Keratinocyte (primary cell): ENCODE data around the gene DIAPH1. TPM values are rescaled to one million over a fixed set of nuclear protein-coding genes. Genes with fewer than 3 reads are reported as not detected.

Experiments used
- DNase-seq: peaks from one replicate; pipeline ENCODE4 v3.0.0-alpha.2; 2011; ENCODE audit warnings: low read depth, missing footprints, low spot score
- FAIRE-seq: peaks from 2 replicates; lab custom pipeline; 2011; peaks lifted over from hg19 to GRCh38; lab: Jason Lieb, UNC
- H2AFZ ChIP-seq: 2 replicates; pipeline ENCODE4 v1.6.0; 2012; ENCODE audit warnings: low read length, control low read depth, inconsistent platforms; ENCODE audit not compliant: control insufficient read depth
- H3K27ac ChIP-seq: 2 replicates; pipeline ENCODE4 v1.5.1; 2011; ENCODE audit warnings: low read length; ENCODE audit not compliant: control insufficient read depth, insufficient read depth
- H3K27me3 ChIP-seq: 3 replicates; pipeline ENCODE4 v1.6.0; 2011; ENCODE audit warnings: low read length; ENCODE audit not compliant: control insufficient read depth, insufficient read depth; ENCODE audit errors: extremely low read depth
- H3K36me3 ChIP-seq, 2 experiments: 2 replicates in 1 of 2; 3 replicates in 1 of 2; pipeline ENCODE4 v1.5.1; 2011; ENCODE audit warnings: low read length in 2 of 2, mild to moderate bottlenecking in 1 of 2; ENCODE audit not compliant: control insufficient read depth in 2 of 2, insufficient read depth in 2 of 2; ENCODE audit errors: extremely low read depth in 1 of 2
- H3K4me1 ChIP-seq: 3 replicates; pipeline ENCODE4 v1.5.1; 2011; ENCODE audit warnings: low read length; ENCODE audit not compliant: control insufficient read depth, insufficient read depth; ENCODE audit errors: extremely low read depth
- H3K4me2 ChIP-seq: 3 replicates; pipeline ENCODE4 v1.6.0; 2011; ENCODE audit warnings: low read depth, low read length; ENCODE audit not compliant: control insufficient read depth, insufficient read depth; ENCODE audit errors: extremely low read depth
- H3K4me3 ChIP-seq, 3 experiments: fragments of 200-600 bp in 1 of 3; sonication (generic) in 1 of 3; 2 replicates in 2 of 3; 3 replicates in 1 of 3; pipeline ENCODE4 v1.5.1; 2011 to 2016; ENCODE audit warnings: low read length in 3 of 3, mild to moderate bottlenecking in 3 of 3, control low read depth in 2 of 3, inconsistent platforms in 1 of 3, low read depth in 1 of 3, mixed read lengths in 1 of 3, mixed run types in 1 of 3, moderate library complexity in 1 of 3; ENCODE audit not compliant: control insufficient read depth in 2 of 3, insufficient read depth in 2 of 3; ENCODE audit errors: extremely low read depth in 1 of 3
- H3K79me2 ChIP-seq: 2 replicates; pipeline ENCODE4 v1.6.0; 2012; ENCODE audit warnings: low read length; ENCODE audit not compliant: control insufficient read depth, insufficient read depth
- H3K9ac ChIP-seq: 3 replicates; pipeline ENCODE4 v1.6.0; 2011; ENCODE audit warnings: low read length; ENCODE audit not compliant: control insufficient read depth, insufficient read depth; ENCODE audit errors: extremely low read depth
- H3K9me1 ChIP-seq: 3 replicates; pipeline ENCODE4 v1.6.0; 2011; ENCODE audit warnings: low read length; ENCODE audit not compliant: control insufficient read depth, insufficient read depth; ENCODE audit errors: extremely low read depth
- H3K9me3 ChIP-seq: 2 replicates; pipeline ENCODE4 v1.5.1; 2012; ENCODE audit warnings: low read depth, low read length; ENCODE audit not compliant: control insufficient read depth
- H4K20me1 ChIP-seq: 3 replicates; pipeline ENCODE4 v1.6.0; 2011; ENCODE audit warnings: low read length; ENCODE audit not compliant: control insufficient read depth, insufficient read depth; ENCODE audit errors: extremely low read depth
- EZH2 ChIP-seq: IDR thresholded peaks from one replicate; pipeline ENCODE4 v1.6.1; 2012; ENCODE audit warnings: inconsistent platforms, mild to moderate bottlenecking, low read length, moderate library complexity
- dilution Hi-C: fragments of 300-500 bp; cut with MboI; formaldehyde crosslinking; loops from one replicate; pipeline ENCODE4 v1.7.0; 2020; ENCODE audit warnings: low sequenced_read_pairs; ENCODE audit not compliant: extremely low pct_ligation_motif_present
- polyA plus RNA-seq, 5 experiments: library from polyadenylated mRNA; depleted of rRNA in 3 of 5; stranded (reverse) in 3 of 5; stranded (forward) in 1 of 5; unstranded in 1 of 5; fragments of >200 nt; gene quantifications; 1 replicate in 1 of 5; 2 replicates in 3 of 5; 3 replicates in 1 of 5; pipeline versions ENCODE4 v1.2.1 to v1.2.3, GENCODE V29; 2011 to 2012; ENCODE audit warnings: missing spikeins in 2 of 5, low read depth in 1 of 5, low replicate concordance in 1 of 5
- TF ChIP-seq, protein P1 (sequence below), 3 experiments: IDR thresholded peaks in 1 of 3; conservative IDR thresholded peaks in 1 of 3; optimal IDR thresholded peaks in 1 of 3; 2 replicates in 2 of 3; 3 replicates in 1 of 3; pipeline versions ENCODE3 to v1.5.1; 2011; ENCODE audit warnings: low read length in 3 of 3, mild to moderate bottlenecking in 3 of 3, moderate library complexity in 2 of 3, control low read depth in 1 of 3, inconsistent platforms in 1 of 3; ENCODE audit not compliant: insufficient read depth in 2 of 3; ENCODE audit errors: extremely low read depth in 1 of 3

The DIAPH1 gene
- polyA plus RNA-seq, 1 donor (not counting 4 experiments of a cell fraction or from before 2014, with no cell fraction given): 72.0 TPM

DNA sequence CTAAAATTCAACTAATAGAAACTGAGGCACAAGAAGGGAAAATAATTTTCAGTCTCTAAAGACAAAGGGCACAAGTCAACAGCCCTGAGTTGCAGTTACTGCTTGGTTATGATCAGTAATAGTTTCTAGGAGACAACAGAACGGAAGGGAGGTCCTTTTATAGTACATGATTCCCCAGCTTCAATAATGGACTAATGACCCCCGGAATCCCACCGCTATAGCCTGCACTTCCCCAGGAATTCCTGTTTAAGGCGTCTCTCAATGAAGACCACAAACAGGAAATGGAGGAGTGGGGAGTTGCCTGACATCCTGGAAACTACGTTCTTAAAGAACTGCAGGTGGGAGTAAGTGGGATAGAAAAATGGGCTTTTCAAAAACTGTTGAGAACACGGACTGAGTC, 60.6 kb downstream of the DIAPH1 start:
- dilution Hi-C loops: no loop called here
- H3K36me3 ChIP-seq: peaks cover 18 to 28% of the 10 kb centered on the region in 2 experiments
- H3K4me2 ChIP-seq: peak overlapping the region; percentile 74
- H3K4me1 ChIP-seq: peaks cover 38% of the 10 kb centered on the region
- H3K4me3 ChIP-seq: peak overlapping the region in 2 of 3 experiments; percentile 17 to 40
- no peak for TF ChIP-seq EZH2
- TF ChIP-seq, protein P1, sequence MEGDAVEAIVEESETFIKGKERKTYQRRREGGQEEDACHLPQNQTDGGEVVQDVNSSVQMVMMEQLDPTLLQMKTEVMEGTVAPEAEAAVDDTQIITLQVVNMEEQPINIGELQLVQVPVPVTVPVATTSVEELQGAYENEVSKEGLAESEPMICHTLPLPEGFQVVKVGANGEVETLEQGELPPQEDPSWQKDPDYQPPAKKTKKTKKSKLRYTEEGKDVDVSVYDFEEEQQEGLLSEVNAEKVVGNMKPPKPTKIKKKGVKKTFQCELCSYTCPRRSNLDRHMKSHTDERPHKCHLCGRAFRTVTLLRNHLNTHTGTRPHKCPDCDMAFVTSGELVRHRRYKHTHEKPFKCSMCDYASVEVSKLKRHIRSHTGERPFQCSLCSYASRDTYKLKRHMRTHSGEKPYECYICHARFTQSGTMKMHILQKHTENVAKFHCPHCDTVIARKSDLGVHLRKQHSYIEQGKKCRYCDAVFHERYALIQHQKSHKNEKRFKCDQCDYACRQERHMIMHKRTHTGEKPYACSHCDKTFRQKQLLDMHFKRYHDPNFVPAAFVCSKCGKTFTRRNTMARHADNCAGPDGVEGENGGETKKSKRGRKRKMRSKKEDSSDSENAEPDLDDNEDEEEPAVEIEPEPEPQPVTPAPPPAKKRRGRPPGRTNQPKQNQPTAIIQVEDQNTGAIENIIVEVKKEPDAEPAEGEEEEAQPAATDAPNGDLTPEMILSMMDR (optimal IDR thresholded peaks at IDR 0.05 in 1 of 3, IDR thresholded peaks at IDR 0.05 in 1 of 3, conservative IDR thresholded peaks at IDR 0.05 in 1 of 3; ENCODE audit: extremely low read depth in 1 of 3, insufficient read depth in 2 of 3, low read length in 3 of 3): no peak
- no peaks in the 10 kb centered on the region for H3K9me1 ChIP-seq
- peak overlapping the region; percentile 97 for H3K27ac ChIP-seq
- H2AFZ ChIP-seq: no peak overlapping the region
- no peaks in the 10 kb centered on the region for H3K27me3 ChIP-seq
- H3K9ac ChIP-seq: peak overlapping the region; percentile 76
- no peaks in the 10 kb centered on the region for H3K9me3 ChIP-seq
- no peak for DNase-seq
- FAIRE-seq: no peak
- H4K20me1 ChIP-seq: no peaks in the 10 kb centered on the region
- H3K79me2 ChIP-seq: peaks cover 14% of the 10 kb centered on the region

DNA sequence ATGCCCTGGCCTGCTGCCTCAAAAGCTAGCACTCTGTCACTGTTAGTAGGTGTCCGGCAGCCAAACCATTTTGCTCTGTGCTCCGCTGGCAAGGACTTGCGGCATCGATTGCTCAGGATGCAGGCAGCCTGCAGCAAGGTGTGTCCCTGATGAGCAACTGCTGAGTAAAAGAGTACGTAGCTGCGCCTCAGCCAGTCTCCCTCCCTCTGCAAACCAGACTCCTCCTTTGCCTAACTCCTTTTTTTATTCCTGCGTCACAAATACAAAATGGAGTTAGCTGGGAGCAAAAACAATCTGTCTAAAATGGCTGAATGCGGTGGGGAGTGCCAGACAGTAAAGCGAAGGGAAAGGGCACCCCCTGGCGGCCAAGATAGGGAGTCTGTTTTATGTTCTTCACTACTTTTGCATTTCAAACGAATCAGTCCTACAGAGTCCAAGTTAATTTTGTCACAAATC, 61.1 kb downstream of the DIAPH1 start:
- peaks cover 18 to 23% of the 10 kb centered on the region in 2 experiments for H3K36me3 ChIP-seq
- H3K27ac ChIP-seq: peak overlapping the region; percentile 97
- H4K20me1 ChIP-seq: no peaks in the 10 kb centered on the region
- H3K4me1 ChIP-seq: peaks cover 38% of the 10 kb centered on the region
- DNase-seq (peak; percentile 99), FAIRE-seq (peak; percentile 96)
- H3K9me1 ChIP-seq: no peaks in the 10 kb centered on the region
- H3K4me2 ChIP-seq: peak overlapping the region; percentile 74
- H3K4me3 ChIP-seq: peak overlapping the region in 2 of 3 experiments; percentile 23 to 44
- H3K9ac ChIP-seq: peak overlapping the region; percentile 76
- TF ChIP-seq, protein P1 (optimal IDR thresholded peaks at IDR 0.05 in 1 of 3, IDR thresholded peaks at IDR 0.05 in 1 of 3, conservative IDR thresholded peaks at IDR 0.05 in 1 of 3; ENCODE audit: extremely low read depth in 1 of 3, insufficient read depth in 2 of 3, low read length in 3 of 3): peak; percentile 77 to 89 (median 83)
- TF ChIP-seq EZH2: no peak
- H3K79me2 ChIP-seq: peaks cover 15% of the 10 kb centered on the region
- no peaks in the 10 kb centered on the region for H3K9me3 ChIP-seq
- dilution Hi-C loops: no loop called here
- no peaks in the 10 kb centered on the region for H3K27me3 ChIP-seq
- H2AFZ ChIP-seq: peak overlapping the region; percentile 53
